Transverse colon (tissue), 4 donors: ENCODE measurements around the gene GDPGP1. TPM values are rescaled to one million over a fixed set of nuclear protein-coding genes. Genes with fewer than 3 reads are reported as not detected.

Experiments
- DNase-seq: peaks from one replicate; pipeline ENCODE4 v3.0.0-alpha.2; 2019
- H3K27ac ChIP-seq, 4 donors: fragments of 200-600 bp; sonication (generic); 2 replicates each; pipeline ENCODE4 v1.5.1; 2016 to 2018; ENCODE audit warnings: inconsistent platforms in 4 of 4
- H3K27me3 ChIP-seq: fragments of 200-600 bp; sonication (generic); 2 replicates; pipeline ENCODE4 v1.5.1; 2017; ENCODE audit warnings: inconsistent platforms
- H3K36me3 ChIP-seq, 4 donors: fragments of 200-600 bp; sonication (generic); 2 replicates each; pipeline ENCODE4 v1.5.1; 2017 to 2019; ENCODE audit warnings: inconsistent platforms in 4 of 4
- H3K4me1 ChIP-seq, 4 donors: fragments of 200-600 bp; sonication (generic); 2 replicates each; pipeline ENCODE4 v1.5.1; 2017 to 2020; ENCODE audit warnings: inconsistent platforms in 4 of 4
- H3K4me3 ChIP-seq, 4 donors: fragments of 200-600 bp; sonication (generic); 1 replicate in 1 of 4; 2 replicates in 3 of 4; pipeline versions ENCODE4 v1.5.1 to v1.6.1; 2017 to 2019; ENCODE audit warnings: inconsistent platforms in 4 of 4
- H3K9me3 ChIP-seq, 2 donors: fragments of 200-600 bp; sonication (generic); 2 replicates each; pipeline ENCODE4 v1.5.1; 2017 to 2019; ENCODE audit warnings: inconsistent platforms in 2 of 2
- EP300 ChIP-seq: sonication (generic); formaldehyde crosslinking; IDR thresholded peaks from one replicate; pipeline ENCODE4 v1.6.1; 2017; ENCODE audit warnings: antibody characterized with exemption, low read depth
- POLR2A ChIP-seq: fragments of 450-650 bp; IDR thresholded peaks from one replicate; pipeline ENCODE4 v1.6.1; 2016; ENCODE audit warnings: antibody characterized with exemption, mild to moderate bottlenecking, moderate library complexity
- POLR2AphosphoS5 ChIP-seq, 3 donors: sonication (generic); formaldehyde crosslinking; IDR thresholded peaks; one replicate each; pipeline ENCODE4 v1.6.1; 2016; ENCODE audit warnings: antibody characterized with exemption in 3 of 3
- WGBS, 2 donors: methylation state at CpG; one replicate each; pipeline ENCODE4 v1.1.5; 2018; ENCODE audit warnings: low coverage in 1 of 2; 5-methylcytosine and 5-hydroxymethylcytosine counted together
- in situ Hi-C, 4 donors: fragments of 200-750 bp; cut with MboI; loops; one replicate each; pipeline versions ENCODE4 v1.15.0 to v1.15.1; 2017; ENCODE audit warnings: low sequenced_read_pairs in 3 of 4, low pct_ligation_motif_present in 1 of 4, low pct_unique_long_range_greater_than_20kb in 1 of 4
- intact Hi-C: fragments of 100-400 bp; cut with DNase I; formaldehyde crosslinking; loops from one replicate; pipeline ENCODE4 v1.15.1; 2023; ENCODE audit warnings: low total_unique reads
- total RNA-seq, 4 donors: library from RNA; depleted of rRNA; stranded (reverse); fragments of >200 nt; gene quantifications; one replicate each; pipeline ENCODE4 v1.1.0, GENCODE V29; 2016
- TF ChIP-seq, protein P1 (sequence below), 5 experiments: fragments of 200-600 bp in 3 of 5; fragments of 450-650 bp in 2 of 5; sonication (generic) in 3 of 5; IDR thresholded peaks; 1 replicate in 2 of 5; 2 replicates in 3 of 5; pipeline ENCODE4 v1.5.1; 2016 to 2017; ENCODE audit warnings: antibody characterized with exemption in 5 of 5, inconsistent platforms in 3 of 5, mild to moderate bottlenecking in 2 of 5, moderate library complexity in 1 of 5

GDPGP1 gene
- total RNA-seq, 4 donors from 2014 or later, result 6.8 to 28.8 (median 21.3) TPM

DNA sequence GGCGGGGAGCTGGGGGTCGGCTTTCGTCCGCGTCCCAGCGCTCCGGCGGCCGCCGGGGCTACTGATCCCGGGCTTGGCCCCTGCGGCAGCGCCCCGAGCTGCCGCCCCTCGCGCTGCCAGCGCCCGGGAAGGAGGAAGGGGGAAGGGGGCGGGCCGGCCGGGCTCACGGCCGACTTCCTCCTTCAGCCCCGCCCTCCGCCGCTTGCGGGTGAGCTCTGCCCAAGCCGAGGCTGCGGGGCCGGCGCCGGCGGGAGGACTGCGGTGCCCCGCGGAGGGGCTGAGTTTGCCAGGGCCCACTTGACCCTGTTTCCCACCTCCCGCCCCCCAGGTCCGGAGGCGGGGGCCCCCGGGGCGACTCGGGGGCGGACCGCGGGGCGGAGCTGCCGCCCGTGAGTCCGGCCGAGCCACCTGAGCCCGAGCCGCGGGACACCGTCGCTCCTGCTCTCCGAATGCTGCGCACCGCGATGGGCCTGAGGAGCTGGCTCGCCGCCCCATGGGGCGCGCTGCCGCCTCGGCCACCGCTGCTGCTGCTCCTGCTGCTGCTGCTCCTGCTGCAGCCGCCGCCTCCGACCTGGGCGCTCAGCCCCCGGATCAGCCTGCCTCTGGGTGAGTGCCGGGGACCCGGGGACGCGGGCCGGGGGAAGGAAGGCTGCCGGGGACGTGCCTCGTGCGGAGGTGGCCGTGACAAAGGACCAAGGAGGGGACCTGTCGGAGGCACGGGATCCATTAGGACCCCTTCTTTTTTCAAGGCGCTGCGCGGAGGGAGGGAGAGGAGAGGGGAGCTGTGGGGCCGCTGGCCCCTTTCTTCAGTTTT, 32.7 kb upstream of the GDPGP1 start, which contains the start of gene SEMA4B:
Gene SEMA4B (plus strand): TSS at position 201 of the 814 bp plus-strand sequence. CDS start 249 bp downstream, at position 450.
- 1% methylated on average over 26 of the region's 88 CpGs; no CpG with 5 or more reads in 1 of the 2 donors for WGBS, 2 donors
- no peaks in the 10 kb centered on the region for H3K9me3 ChIP-seq
- no peaks in the 10 kb centered on the region for H3K27me3 ChIP-seq
- TF ChIP-seq, protein P1, sequence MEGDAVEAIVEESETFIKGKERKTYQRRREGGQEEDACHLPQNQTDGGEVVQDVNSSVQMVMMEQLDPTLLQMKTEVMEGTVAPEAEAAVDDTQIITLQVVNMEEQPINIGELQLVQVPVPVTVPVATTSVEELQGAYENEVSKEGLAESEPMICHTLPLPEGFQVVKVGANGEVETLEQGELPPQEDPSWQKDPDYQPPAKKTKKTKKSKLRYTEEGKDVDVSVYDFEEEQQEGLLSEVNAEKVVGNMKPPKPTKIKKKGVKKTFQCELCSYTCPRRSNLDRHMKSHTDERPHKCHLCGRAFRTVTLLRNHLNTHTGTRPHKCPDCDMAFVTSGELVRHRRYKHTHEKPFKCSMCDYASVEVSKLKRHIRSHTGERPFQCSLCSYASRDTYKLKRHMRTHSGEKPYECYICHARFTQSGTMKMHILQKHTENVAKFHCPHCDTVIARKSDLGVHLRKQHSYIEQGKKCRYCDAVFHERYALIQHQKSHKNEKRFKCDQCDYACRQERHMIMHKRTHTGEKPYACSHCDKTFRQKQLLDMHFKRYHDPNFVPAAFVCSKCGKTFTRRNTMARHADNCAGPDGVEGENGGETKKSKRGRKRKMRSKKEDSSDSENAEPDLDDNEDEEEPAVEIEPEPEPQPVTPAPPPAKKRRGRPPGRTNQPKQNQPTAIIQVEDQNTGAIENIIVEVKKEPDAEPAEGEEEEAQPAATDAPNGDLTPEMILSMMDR (IDR thresholded peaks at IDR 0.05), result no peak
- TF ChIP-seq POLR2AphosphoS5 (IDR thresholded peaks at IDR 0.05), result peak; percentile 63 to 71 (median 64)
- peak; percentile 68 for TF ChIP-seq POLR2A
- no peak for TF ChIP-seq EP300
- in situ Hi-C loops, result no loop called here
- H3K4me3 ChIP-seq, result peak within 1 kb of the TSS; percentile 60 to 96 (median 78)
- peaks cover 17 to 32% (median 22%) of the 10 kb centered on the region in 4 donors for H3K4me1 ChIP-seq
- H3K27ac ChIP-seq, result peak within 1 kb of the TSS; percentile 82 to 91 (median 88)
- intact Hi-C loops, result no loop called here
- peak; percentile 87 for DNase-seq
- no peaks in the 10 kb centered on the region for H3K36me3 ChIP-seq

DNA sequence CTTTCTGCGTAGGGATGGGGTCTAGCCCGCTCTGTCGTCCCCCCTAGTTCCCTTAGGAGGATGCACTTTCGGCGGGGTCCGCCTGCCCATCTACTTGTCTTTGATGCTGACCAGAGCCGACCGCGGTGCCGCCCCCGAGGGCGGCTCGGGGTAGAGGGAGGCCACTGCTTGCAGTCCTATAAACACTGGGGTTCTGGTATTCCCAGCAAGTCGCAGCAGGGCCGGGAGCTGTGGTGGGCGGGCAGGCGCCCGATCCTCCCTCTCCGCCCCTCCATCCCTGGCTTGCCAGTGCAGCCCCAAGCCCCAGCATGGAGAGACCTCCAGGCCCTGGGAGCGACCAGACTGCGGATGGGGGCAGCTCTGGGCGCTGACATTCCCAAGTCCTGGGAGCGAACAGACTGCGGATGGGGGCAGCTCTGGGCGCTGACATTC, 32.0 kb upstream of the GDPGP1 start:
- Histone ChIP-seq H3K36me3 (no peaks in the 10 kb centered on the region), H3K27me3 (no peaks in the 10 kb centered on the region), H3K9me3 (no peaks in the 10 kb centered on the region), H3K27ac (peak overlapping the region; percentile 82 to 91 (median 88)), H3K4me1 (peaks cover 17 to 32% (median 22%) of the 10 kb centered on the region in 4 donors), H3K4me3 (peak overlapping the region; percentile 60 to 96 (median 78))
- no peak for DNase-seq
- in situ Hi-C loops (no loop called here), intact Hi-C loops (no loop called here)
- TF ChIP-seq, protein P1 (IDR thresholded peaks at IDR 0.05), result no peak
- TF ChIP-seq EP300 (no peak), POLR2A (no peak), POLR2AphosphoS5 (IDR thresholded peaks at IDR 0.05) (no peak)
- 2% methylated on average over 14 of the region's 25 CpGs; no CpG with 5 or more reads in 1 of the 2 donors for WGBS, 2 donors

DNA sequence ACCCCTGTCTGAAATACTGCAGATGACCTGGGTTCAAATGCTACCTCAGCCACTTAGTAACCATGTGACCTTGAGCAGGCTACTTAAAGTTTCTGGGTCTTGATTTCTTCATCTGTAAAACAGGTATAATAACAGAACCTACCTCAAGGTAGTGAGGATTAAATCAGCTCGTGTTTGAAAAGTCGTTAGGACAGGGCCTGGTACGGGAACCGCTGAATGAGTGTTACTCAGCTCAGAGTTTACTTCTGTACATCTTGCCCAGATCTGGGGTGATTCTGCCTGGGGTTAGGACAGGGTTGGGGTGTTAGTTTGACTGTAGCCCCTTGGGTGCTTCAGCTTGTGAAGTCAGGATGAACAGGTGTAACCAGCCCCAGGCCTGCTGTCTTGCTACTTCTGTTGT, 31.1 kb upstream of the GDPGP1 start:
- no peaks in the 10 kb centered on the region for H3K9me3 ChIP-seq
- in situ Hi-C loops, result no loop called here
- WGBS, 2 donors, result 86% methylated on average over 4 of the region's 4 CpGs; no CpG with 5 or more reads in 1 of the 2 donors
- peak overlapping the region in 2 of 4 donors; percentile 82 to 91 for H3K27ac ChIP-seq
- no peaks in the 10 kb centered on the region for H3K27me3 ChIP-seq
- no peak for TF ChIP-seq POLR2AphosphoS5 (IDR thresholded peaks at IDR 0.05)
- TF ChIP-seq POLR2A, result no peak
- TF ChIP-seq, protein P1 (IDR thresholded peaks at IDR 0.05), result no peak
- TF ChIP-seq EP300, result no peak
- peaks cover 17 to 32% (median 22%) of the 10 kb centered on the region in 4 donors for H3K4me1 ChIP-seq
- H3K4me3 ChIP-seq, result peak overlapping the region in 1 of 4 donors; percentile 63
- no peaks in the 10 kb centered on the region for H3K36me3 ChIP-seq
- DNase-seq, result no peak
- intact Hi-C loops, result no loop called here

DNA sequence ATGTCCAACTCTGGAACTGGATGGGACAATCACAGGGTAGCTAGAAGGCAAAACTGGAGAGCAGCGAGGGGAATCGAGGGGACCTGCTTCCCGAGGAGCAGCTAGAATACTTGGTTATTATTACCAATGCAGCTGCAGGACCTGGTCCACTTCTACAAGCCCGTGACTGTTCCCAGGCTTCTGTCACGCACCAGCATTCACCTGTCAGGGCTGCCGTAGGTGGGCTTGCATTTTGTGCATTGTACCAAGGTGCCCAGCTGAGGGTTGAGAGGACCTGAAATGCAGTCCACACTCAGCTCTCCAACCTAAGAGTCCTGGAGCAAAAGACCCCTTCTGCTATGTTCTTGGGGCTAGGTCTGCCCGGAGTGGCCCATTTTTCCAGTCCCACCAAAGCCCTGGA, 30.5 kb upstream of the GDPGP1 start:
- Histone ChIP-seq H3K36me3 (no peaks in the 10 kb centered on the region), H3K4me3 (no peak overlapping the region), H3K4me1 (peaks cover 17 to 32% (median 22%) of the 10 kb centered on the region in 4 donors), H3K27ac (no peak overlapping the region), H3K9me3 (no peaks in the 10 kb centered on the region), H3K27me3 (no peaks in the 10 kb centered on the region)
- DNase-seq, result no peak
- intact Hi-C loops (no loop called here), in situ Hi-C loops (no loop called here)
- no peak for TF ChIP-seq POLR2AphosphoS5 (IDR thresholded peaks at IDR 0.05)
- 99% methylated on average over 7 of the region's 7 CpGs; no CpG with 5 or more reads in 1 of the 2 donors for WGBS, 2 donors
